ENCODE results near the gene SNAPC2.
"Not testable (repeated sequence)": the region's sequence is repeated elsewhere in the genome, so short reads cannot be mapped to it uniquely, and the experiment has no call there.

The SNAPC2 gene

DNA sequence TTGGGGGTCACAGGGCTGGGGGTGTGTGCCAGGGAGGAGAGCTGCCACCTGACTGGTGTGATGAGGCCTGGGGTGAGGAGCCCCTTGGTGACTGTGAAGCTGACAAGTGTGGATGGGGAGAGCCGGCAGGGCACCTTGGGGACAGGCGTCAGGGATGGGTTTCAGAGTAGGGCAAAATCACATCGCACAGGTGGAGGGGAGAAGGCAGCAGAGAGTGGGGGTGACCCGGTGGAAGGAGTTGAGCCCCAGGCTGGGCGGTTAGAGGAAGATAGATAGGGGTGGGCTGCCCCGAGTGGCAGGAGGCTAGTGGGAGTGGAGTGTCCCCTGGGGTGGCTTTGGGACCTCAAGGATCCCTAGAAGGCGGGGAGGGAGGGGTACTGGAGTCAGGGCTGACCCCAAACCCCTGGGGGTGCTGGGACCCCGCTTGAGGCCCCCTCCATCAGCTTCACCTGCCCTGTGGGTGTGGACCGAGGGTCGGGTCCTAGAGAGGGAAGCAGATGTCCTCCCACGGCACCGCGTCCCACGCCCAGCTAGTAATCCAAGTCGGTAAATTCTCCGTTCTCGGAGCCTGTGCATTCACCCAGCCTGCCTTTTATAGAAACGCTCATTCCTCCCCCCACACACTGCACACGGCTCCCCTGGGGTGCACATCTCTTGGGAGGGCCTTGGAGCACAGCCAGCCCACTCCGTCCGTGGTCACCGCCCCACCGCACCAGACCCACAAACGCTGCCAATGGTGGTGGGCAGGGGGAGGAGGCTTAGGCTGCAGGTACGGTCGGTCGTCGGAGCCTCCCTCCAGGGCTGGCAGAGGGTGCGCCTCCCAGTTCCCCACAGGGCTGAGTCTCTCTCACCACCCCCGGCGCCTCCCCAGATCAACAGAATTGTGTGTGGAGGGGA is 3.4 kb downstream of the SNAPC2 start:
- DNase-seq: no peak

DNA sequence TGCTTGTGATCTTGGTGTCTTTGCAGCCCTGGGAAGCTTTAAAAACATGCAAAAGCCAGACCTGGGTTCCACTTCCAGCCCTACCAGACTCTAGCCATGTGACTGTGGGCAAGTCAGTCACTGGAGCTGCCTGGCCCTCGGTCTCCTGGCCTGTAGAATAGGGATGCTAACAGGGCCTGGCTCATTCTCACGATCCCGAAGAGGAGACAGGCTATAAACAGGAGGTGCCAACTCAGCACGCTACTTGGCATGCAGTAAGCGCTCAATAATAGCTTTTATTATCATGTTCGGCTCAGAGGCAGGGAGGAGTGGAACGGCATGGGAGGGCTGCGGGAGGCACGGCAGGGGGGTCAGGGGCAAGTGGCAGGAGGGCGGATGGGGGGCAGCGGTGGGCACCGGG is 4.1 kb downstream of the SNAPC2 start:
- no peak for DNase-seq

DNA sequence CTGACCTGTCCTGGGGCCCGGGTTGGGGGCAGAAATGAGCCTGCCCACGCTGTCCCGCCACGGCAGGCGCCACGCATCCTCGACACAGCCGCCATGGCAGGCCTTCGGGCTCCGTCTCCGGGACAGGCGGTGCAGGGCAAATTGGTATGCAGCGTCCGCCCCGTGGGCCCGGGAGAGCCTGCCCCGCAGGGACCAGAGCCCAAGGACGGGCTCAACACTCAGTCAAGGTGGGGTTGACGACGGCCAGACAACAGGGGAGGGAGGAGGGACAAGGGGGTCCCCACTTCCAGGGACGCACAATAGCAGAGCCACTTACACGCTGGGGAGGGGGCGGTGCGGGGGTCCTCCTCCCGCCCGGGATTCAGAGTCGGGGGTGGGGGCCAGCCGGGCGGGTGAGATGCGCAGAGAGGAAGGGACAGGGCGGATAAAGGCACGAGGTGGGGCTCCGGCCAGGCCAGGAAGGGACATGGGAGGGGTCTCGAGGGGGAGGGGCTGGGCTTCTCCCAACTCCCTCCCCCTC is 4.6 kb downstream of the SNAPC2 start:
- DNase-seq: no peak

DNA sequence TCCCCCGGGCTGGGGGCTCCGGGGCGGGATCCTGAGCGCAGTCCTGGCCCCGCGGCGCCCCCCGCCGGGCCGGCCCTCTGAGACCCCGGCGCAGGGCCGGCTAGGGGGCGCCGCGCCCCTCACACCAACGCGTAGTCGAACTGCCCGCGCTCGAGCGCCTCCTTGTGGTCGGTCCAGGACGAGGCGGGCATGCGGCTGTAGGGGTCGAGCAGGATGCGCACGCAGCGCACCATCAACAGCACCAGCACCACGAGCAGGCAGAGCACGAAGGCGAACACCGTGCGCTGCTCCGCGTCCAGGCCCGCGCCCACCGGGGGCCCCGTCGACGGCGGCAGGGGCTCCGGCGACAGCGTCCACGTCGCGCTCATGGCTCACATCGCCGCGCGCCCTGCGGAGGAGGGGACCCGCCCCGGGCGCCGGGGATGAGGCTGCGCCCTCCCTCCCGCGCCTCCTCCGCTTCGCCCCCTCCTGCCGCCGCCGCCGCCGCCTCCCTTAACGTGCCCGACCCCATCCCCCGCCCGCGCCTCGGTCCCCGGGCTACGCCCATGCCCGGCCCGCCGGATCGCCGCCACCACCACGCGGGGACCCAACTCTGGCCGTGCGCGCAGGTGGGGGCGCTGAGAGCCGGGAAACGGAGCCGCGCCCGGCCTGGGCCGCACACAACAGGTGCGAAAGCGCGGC is 5.2 kb downstream of the SNAPC2 start:
- peak; percentile 43 to 75 (median 69) for DNase-seq

DNA sequence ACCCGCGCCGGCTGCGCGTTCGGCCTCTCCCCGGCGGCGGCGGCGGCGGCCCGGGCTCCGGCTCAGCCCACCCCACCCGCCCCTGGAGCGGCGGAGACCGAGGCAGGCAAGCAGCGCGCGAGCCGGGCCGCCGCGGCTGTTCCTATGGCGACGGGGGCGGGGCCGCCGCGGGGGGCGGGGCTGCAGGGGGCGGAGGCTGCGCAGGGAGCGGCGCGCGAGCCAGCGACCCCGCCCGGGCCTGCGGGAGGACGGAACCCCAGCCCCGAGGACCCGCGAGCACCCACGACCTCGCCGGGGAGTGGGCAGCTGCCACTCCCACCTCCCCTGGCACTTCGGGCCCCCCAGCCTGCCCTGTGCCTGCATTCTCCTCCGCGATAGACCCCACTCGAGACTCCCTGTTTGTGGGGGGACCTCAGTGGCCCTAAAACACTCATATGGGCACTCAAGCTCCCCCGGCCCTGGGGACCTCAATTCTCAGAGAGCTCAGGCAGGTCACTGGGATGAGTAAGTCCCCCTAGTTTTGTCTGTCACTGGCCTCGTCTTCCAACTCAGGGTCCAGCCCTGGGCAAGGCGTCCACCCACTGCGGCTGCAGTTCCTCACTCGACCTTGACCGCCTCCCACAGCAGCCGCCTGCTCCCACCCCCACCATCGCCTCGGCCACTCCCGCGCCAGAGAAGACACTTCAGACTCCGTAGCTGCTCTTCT is 6.0 kb downstream of the SNAPC2 start, which contains the start of gene CTXN1:
TSS of gene CTXN1 (minus strand) at position 115 of the 706 bp plus-strand sequence. CDS start 597 bp downstream, outside the sequence.
- peak in 4 of 5 donors; percentile 61 to 79 (median 72) for DNase-seq

DNA sequence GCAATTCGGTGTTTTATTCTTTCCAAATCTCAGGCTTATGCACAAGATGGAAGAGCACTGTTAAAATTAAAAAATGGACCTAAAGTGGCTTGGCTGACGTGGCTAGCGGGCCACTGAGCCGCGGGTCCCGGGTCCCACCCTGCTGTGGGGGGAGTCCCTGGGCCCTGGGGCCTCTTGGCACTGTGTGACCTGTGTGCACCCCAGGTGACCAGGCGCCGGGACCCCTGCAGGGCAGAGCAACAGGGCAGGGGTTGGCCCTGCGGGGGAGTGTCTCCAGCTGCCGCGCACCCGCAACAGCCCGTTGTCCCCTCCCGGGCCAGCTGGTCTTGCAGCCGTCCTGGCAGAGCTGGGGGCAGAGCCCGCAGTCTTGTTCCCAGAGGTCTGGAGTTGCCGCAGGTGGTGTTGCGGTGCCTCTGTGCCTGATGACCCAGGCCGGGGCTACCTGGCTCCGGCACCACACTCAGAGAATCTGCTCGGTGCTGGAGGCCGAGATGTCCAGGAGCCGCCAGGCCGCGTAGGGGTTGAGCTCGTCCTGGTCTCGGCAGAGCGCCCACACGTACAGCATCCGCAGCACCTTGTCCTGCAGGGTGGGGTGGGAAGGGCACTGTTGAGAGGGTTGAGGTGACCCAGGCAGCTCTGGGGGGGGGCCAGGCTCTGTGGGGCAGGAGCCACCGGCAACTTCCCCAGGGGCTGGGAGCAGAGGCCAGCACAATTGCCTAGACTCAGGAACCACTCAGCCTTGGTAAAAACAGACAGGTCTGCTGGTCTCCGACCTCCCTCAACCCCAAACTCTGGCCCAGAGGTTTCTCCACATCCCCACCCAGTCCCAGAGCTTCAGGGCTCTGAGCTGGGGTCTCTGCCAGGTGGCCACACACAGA is 6.8 kb downstream of the SNAPC2 start:
- DNase-seq: no peak

DNA sequence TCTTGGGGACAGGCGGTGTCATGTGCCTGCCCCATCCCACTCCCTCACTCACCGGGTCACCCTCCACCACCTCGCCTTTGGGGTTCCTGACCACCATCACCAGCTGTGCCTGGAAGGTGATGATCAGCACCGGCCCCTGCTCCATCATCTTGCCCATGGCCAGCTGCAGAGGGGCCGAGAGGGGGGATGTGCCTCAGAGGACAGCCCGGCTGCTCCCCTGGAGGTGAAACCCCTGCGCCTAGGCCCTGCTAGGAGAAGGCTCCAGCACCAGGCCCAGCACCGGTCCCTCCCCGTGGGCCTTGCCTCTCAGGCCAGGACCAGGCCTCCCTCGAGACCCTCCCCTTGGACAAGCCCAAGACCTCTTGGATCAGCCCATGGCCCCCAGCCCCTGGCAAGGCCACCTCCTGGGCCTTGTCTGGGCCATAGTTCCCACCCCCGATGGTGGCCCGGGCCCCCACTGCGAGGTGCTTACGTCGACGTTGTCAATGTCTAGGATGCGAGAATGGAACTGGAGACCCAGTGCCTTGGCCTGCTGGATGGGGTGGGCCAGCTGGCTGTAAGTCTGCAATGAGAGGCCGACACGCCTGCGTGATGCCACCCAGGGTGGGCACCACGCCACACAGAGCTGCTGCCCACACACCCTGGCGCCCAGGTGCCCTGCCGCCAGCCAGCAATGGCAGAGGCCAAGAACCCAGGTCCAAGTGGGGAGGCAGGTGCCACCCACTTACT is 7.6 kb downstream of the SNAPC2 start:
- DNase-seq: no peak

DNA sequence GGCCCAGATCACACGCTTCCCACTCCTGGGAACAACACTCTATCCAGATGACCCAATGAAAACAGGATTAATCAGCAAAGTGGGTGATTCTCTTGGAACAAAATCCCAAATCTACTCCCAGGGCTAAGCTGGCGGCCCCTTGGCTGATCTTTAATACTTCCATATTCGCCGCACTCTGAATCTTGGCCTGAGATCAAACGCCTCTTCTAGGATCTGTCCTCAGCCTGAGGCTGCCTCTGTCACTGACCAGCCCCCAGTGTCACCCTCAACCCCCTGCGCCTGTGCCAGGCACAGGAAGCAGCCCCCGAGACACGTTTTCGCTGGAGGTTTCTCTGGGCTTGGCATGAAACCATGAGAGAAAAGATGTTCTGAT is 8.2 kb downstream of the SNAPC2 start:
- no peak for DNase-seq

DNA sequence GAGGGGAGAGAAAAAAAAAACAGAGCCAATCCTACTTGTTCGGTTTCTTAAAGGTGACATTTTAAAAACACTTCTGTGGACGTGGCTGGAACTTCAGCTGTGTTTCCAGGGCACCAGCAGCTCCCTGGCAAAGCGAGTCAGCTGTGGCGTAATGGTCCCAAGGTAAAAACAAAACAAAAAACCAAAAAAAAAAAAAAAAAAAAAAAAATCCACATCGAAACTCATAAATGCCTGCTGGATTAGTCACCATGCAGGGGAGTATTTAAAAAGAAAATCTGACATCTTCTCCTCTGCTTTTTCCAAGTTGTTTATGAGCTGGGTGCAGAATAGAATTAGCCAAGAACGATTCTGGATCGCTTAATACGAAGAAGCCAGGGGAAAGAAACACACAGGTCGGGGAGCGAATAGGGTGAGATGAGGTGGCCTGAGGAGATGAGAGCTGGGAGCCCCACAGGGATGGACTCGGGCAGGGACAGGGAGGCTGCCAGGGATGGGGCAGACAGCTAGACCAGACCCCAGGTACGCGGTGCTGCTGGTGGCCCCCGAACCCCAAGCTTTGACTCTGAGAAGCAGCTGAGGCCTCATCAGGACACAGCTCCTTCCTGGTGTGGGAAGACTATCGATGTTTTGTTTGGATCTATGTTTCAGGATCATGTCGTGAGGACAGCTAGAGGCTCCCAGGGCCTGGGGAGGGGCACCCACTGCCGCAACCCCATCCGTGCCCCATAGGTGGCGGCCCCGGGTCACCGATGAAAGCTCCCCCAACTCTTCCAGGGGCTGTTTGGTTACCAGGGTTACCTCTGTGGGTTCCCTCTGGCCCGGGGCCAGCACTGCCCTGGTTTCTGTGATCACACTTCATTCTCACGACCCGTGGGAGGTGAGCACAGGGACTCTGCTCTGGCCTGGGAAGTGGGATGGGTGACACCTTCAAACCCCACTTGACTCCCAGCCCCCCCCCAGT is 8.9 kb downstream of the SNAPC2 start:
- peak in 4 of 5 donors; percentile 47 to 73 (median 69) for DNase-seq

DNA sequence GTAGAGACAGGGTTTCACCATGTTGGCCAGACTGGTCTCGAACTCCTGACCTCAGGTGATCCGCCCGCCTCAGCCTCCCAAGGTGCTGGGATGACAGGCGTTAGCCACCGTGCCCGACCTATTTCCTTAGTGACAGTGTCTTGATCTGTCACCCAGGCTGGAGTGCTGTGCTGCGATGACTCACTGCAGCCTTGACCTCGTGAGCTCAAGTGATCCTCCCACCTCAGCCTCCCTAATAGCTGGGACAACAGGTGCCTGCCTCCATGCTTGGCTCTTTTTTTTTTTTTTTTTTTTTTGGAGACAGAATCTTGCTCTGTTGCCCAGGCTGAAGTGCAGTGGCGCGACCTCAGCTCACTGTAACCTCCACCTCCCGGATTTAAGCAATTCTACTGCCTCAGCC is 9.9 kb downstream of the SNAPC2 start:
- DNase-seq: not testable (repeated sequence)

DNA sequence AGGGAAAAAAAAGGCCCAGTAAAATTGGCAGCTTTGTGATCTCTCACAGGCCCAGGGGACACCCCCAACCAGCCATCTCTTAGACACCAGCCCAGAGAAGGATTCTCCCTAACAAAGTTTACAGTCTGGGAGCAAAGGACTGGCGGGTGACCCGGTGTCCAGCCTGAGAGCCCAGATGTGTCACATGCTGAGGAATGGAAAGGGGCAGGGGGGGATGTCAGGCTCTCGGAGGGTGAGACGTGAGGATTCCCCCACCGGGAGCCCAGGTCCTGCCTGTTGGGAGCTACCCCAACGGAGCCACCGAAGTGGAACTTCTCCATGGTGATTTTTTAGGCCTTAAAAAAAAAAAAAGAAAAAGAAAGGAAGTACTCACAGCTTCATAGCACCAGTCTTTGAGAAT is 10.6 kb downstream of the SNAPC2 start:
- no peak for DNase-seq

DNA sequence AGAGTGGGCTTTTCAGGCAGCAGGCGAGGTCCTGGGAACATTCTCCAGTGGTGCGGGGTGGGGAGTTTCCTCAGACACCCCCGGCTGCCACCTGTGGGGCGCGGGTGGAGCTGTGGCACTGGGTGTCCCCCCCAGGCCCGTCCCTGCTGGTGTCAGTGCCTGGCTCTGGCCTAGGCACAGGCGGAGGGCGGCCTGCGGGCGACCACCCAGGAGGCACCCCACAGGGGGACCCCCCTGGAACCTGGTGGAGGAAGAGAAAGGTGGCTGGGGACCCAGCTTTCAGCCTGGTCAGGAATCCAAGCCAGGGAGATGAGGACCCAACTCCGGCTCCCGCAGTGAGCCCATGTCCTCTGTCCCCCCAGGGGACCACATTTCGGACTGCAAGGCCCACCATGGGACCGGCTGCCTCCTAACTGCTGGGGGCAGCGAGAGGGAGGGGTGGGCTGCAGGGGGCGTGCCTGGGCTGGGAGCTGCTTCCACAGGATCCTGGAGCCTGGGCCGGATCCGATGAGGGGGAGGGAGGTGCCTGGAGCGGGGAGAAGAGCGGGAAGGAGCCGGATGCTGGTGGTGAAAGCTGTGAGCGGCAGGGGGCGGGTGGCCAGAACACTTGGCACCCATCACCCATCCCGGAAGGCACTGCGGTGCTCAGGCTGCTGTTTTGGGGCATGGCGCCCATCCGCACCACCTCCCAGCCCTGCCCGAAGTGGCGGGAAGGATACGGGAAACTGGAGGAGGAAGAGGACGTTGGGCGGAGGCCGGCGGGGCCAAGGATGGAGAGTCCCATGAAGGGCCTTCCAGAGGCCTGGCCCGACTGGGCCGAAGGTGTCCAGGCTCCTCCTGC is 11.3 kb downstream of the SNAPC2 start:
- no peak for DNase-seq

DNA sequence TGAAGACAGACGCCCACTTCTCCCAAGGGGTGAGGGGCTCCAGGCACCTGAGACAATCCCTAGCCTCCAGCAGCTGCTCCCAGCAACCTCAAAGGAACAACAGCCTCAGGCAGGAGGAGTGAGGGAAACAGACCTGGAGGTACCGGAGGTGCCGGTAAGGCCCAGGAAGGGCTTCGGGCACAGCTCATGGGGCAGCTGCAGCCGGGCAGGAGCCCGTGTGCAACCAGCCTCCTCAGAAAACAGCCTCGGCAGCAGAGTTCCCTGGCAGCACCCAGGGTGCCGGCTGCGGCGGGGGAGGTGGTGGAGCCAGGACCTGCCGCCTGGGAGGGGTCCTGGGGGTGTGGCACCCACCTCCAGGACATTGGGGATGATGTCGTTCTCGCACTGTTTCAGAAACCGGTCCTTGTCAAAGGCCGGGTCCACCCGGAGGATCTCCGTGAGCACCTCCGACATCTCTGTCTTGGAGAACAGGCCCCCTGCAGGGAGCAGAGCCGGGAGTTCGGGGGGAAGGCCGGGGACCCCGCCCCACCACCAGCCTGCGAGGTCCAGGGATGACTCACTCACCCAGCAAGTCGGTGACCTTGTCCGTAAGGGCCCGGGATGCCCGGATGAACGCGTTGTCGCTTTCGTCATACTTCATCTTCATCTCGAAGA is 12.3 kb downstream of the SNAPC2 start:
- DNase-seq: no peak

DNA sequence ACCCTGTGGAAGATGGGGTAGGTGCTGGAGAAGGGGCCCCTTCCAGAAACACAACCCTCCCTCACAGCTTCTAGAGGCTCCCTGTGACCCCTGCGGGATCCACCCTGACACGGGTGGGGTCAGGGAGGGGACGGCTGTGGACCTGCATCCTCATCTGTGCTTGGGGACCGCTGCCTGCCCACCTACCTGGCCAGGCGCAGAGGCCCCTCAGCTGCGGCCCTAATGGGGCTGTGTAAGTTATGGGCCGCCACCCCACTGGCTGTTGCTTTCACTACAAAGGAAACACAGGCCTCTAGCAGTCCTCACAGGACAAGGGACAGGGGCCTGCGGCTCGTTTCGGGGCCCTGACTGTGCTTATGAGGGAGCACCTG is 12.8 kb downstream of the SNAPC2 start:
- no peak for DNase-seq

DNA sequence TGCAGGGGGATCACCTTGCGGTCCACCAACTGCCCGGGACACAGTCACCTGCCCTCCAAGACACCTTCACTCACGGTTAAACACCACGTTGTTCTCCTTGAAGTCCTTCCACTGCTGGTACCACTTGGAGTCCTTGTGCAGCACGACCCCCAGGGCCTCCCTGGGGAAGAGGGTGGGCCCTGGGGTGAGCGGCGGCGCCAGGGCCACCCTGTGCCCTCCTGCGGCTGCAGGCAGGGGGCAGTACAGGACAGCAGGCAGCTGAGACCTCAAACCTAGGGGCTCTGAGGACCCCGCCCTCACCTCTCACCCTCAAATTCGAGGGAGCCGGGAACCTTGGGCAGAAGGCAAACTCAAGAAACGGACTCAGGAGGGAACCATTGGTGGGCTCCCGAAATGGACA is 13.3 kb downstream of the SNAPC2 start:
- no peak for DNase-seq

DNA sequence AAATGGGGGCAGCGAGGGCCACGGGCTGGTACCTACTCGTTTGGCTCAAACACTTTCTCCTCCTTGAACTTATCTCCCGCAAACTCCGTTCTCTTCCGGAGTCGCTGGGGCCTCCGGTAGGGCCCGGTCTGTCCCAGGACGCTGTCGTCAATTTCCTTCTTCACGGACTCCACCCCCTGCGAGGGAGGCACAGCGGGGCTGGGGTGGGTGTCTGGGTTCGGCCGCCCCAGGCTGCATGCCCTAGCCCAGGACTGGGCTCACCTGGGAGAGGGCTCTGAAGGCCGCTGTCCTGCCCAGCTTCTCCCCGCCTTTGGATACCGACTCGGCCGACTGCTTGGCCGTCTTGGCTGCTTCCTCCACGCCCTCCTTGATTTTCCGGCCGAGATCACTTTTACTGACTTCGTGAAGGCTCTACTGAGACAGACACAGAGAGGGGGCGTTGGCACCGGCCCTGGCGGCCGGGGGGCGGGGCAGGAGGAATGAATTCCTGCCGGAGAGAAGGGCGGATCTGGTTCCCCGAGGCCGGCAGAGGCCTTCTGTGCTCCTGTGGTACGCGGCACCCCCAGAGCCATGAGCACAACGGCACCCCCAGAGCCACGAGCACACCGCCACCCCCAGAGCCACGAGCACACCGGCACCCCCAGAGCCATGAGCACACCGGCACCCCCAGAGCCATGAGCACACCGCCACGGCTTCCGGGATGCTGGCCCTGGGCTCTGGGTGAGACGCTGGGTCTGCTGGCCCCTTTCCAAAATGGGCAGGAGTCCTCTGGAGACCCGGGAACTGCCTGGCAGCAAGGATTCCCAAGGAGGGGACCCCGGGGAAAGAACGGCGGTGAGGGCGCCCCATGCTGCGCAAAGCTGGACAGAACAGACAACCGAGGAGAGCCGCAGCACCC is 13.9 kb downstream of the SNAPC2 start:
- DNase-seq: no peak

DNA sequence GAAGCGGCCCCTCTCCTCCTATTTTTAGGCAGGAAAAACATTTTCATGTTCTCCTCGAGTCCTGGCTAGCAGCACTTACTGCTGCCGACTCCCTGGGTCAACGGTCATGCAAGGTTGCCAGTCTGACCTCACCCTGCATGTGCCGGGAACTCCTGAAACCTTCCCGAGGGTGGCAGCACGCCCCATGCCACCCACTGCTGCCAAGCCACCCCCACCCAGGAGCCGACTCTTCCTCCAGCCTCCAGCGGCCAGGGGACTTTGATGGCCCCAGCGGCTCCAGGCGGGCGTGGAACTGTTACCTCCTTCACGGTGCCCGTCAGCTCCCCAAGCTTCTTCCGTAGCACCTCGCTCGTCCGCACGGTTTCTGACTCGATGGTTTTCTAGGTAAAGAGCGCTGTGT is 14.6 kb downstream of the SNAPC2 start:
- DNase-seq: no peak

DNA sequence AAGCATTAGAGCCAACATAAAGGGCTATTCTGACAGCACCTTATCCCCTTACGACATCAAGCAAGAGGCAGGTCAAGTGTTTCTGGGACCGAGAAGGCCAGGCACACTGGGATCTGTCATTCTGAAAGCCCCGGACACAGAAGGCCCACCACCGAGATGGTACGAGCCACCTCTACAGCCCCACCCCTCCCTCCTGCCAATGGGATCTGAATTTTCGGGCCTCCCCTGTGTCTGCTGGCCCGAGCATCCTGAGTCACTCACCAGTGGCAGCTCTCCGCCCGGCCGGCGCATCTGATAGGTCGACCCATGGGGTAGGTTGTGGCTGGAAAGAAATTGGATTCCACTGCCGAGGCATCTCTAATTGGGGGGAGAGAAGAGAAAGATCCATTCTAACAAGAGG is 20.7 kb downstream of the SNAPC2 start:
- DNase-seq: no peak
